ENCODE measurements around the gene VPS52.
"Not testable (repeated sequence)": the region's sequence is repeated elsewhere in the genome, so short reads cannot be mapped to it uniquely, and the experiment has no call there.

The VPS52 gene

GRCh38 chr6:33304216-33304615 lies 32.5 kb upstream of the VPS52 start:
- DNase-seq = no peak

GRCh38 chr6:33301877-33302276 lies 30.2 kb upstream of the VPS52 start:
- DNase-seq = no peak

GRCh38 chr6:33299237-33299944 lies 27.7 kb upstream of the VPS52 start:
- peak; percentile 98 for DNase-seq

- DNase-seq = peak; percentile 76
These were observed 27.1 kb upstream of the VPS52 start, which contains the start of gene RGL2 for GRCh38 chr6:33298773-33299236. TSS of gene RGL2 (minus strand) at chr6:33298942. CDS start at chr6:33298610, 332 bp downstream.

GRCh38 chr6:33297956-33298772 lies 26.5 kb upstream of the VPS52 start:
- DNase-seq = peak; percentile 68

GRCh38 chr6:33297406-33297955 lies 25.8 kb upstream of the VPS52 start:
- peak; percentile 51 for DNase-seq

GRCh38 chr6:33296797-33297405 lies 25.2 kb upstream of the VPS52 start:
- no peak for DNase-seq

- DNase-seq = no peak
These were observed 24.1 kb upstream of the VPS52 start for GRCh38 chr6:33295621-33296369.

- no peak for DNase-seq
These were observed 22.6 kb upstream of the VPS52 start for GRCh38 chr6:33294086-33294823.

- DNase-seq = no peak
These were observed 21.5 kb upstream of the VPS52 start for GRCh38 chr6:33292996-33293682.

- DNase-seq = no peak
These were observed 18.8 kb upstream of the VPS52 start for GRCh38 chr6:33290459-33290858.

- DNase-seq = no peak
These were observed 18.2 kb upstream of the VPS52 start for GRCh38 chr6:33289784-33290315.

GRCh38 chr6:33288921-33289783 lies 17.5 kb upstream of the VPS52 start, which contains the start of the genes PFDN6 and WDR46:
TSS of gene PFDN6 (plus strand) at chr6:33289601. CDS start at chr6:33289857, 256 bp downstream.
TSS of gene WDR46 (minus strand) at chr6:33289239. CDS start at chr6:33289170, 69 bp downstream.
- peak; percentile 94 for DNase-seq

- DNase-seq = no peak
These were observed 16.7 kb upstream of the VPS52 start for GRCh38 chr6:33288141-33288920.

- no peak for DNase-seq
These were observed 15.6 kb upstream of the VPS52 start for GRCh38 chr6:33286946-33287914.

GRCh38 chr6:33285214-33285613 lies 13.5 kb upstream of the VPS52 start:
- DNase-seq = not testable (repeated sequence)

GRCh38 chr6:33280539-33280938 lies 8.9 kb upstream of the VPS52 start:
- no peak for DNase-seq
